ENCODE results near the gene UST.
"Not testable (repeated sequence)": the region's sequence is repeated elsewhere in the genome, so short reads cannot be mapped to it uniquely, and the experiment has no call there.

UST gene

GRCh38 chr6:148868901-148869300 lies 122.1 kb downstream of the UST start:
- DNase-seq (ENCODE audit: low read depth), result no peak

- DNase-seq (ENCODE audit: low read depth), result no peak
Observed at GRCh38 chr6:148869585-148869984, 122.8 kb downstream of the UST start.

GRCh38 chr6:148873154-148873553 lies 126.3 kb downstream of the UST start:
- no peak for DNase-seq (ENCODE audit: low read depth)

GRCh38 chr6:148873868-148874267 lies 127.0 kb downstream of the UST start:
- no peak for DNase-seq (ENCODE audit: low read depth)

GRCh38 chr6:148874698-148875293 lies 128.0 kb downstream of the UST start:
- no peak for DNase-seq (ENCODE audit: low read depth)

- DNase-seq (ENCODE audit: low read depth), result no peak
Observed at GRCh38 chr6:148878683-148879082, 131.9 kb downstream of the UST start.

- not testable (repeated sequence) for DNase-seq (ENCODE audit: low read depth)
Observed at GRCh38 chr6:148880742-148881141, 133.9 kb downstream of the UST start.

- no peak for DNase-seq (ENCODE audit: low read depth)
Observed at GRCh38 chr6:148881593-148882311, 134.9 kb downstream of the UST start.

GRCh38 chr6:148883270-148883669 lies 136.4 kb downstream of the UST start:
- no peak for DNase-seq (ENCODE audit: low read depth)

- DNase-seq (ENCODE audit: low read depth), result no peak
Observed at GRCh38 chr6:148884461-148884860, 137.6 kb downstream of the UST start.

GRCh38 chr6:148885136-148885865 lies 138.5 kb downstream of the UST start:
- DNase-seq (ENCODE audit: low read depth), result no peak

GRCh38 chr6:148885925-148886845 lies 139.4 kb downstream of the UST start:
- DNase-seq (ENCODE audit: low read depth), result no peak

- no peak for DNase-seq (ENCODE audit: low read depth)
Observed at GRCh38 chr6:148887181-148887580, 140.4 kb downstream of the UST start.

- DNase-seq (ENCODE audit: low read depth), result no peak
Observed at GRCh38 chr6:148888856-148889255, 142.0 kb downstream of the UST start.

- DNase-seq (ENCODE audit: low read depth), result no peak
Observed at GRCh38 chr6:148890096-148890495, 143.3 kb downstream of the UST start.

- no peak for DNase-seq (ENCODE audit: low read depth)
Observed at GRCh38 chr6:148890652-148891404, 144.0 kb downstream of the UST start.

- DNase-seq (ENCODE audit: low read depth), result no peak
Observed at GRCh38 chr6:148891405-148891783, 144.6 kb downstream of the UST start.

- no peak for DNase-seq (ENCODE audit: low read depth)
Observed at GRCh38 chr6:148892247-148892646, 145.4 kb downstream of the UST start.

- DNase-seq (ENCODE audit: low read depth), result no peak
Observed at GRCh38 chr6:148893073-148893472, 146.2 kb downstream of the UST start.

GRCh38 chr6:148893481-148893880 lies 146.7 kb downstream of the UST start:
- no peak for DNase-seq (ENCODE audit: low read depth)

GRCh38 chr6:148898376-148899014 lies 151.7 kb downstream of the UST start:
- no peak for DNase-seq (ENCODE audit: low read depth)

Data from T-helper 22 cell (primary cell).